HCT116 (cell line): ENCODE measurements around the gene GIPC3.

ENCODE experiments used
- CEBPB ChIP-seq: IDR thresholded peaks from 2 replicates; pipeline ENCODE4 v1.6.1; 2012; ENCODE audit warnings: low read depth
- CTCF ChIP-seq, 3 experiments: fragments of 200-600 bp in 1 of 3; sonication (generic) in 1 of 3; IDR thresholded peaks in 2 of 3; conservative IDR thresholded peaks in 1 of 3; 2 replicates each; pipeline ENCODE4 v1.5.1; 2012 to 2017; ENCODE audit warnings: low read depth in 2 of 3, low read length in 2 of 3, antibody characterized with exemption in 1 of 3, borderline replicate concordance in 1 of 3, control low read depth in 1 of 3, mild to moderate bottlenecking in 1 of 3, mixed read lengths in 1 of 3, mixed run types in 1 of 3, moderate library complexity in 1 of 3; ENCODE audit not compliant: insufficient read depth in 1 of 3
- ELF1 ChIP-seq: IDR thresholded peaks from 2 replicates; pipeline ENCODE4 v1.6.1; 2012; ENCODE audit warnings: low read depth, borderline replicate concordance
- EZH2 ChIP-seq: fragments of 200-600 bp; sonication (generic); IDR thresholded peaks from 2 replicates; pipeline ENCODE4 v1.6.1; 2017; ENCODE audit warnings: antibody characterized with exemption, mixed run types
- EZH2phosphoT487 ChIP-seq: fragments of 200-600 bp; IDR thresholded peaks from 2 replicates; pipeline ENCODE4 v1.6.1; 2018; ENCODE audit warnings: antibody characterized with exemption, borderline replicate concordance
- FOSL1 ChIP-seq: IDR thresholded peaks from 2 replicates; pipeline ENCODE4 v1.6.1; 2012; ENCODE audit warnings: low read depth
- MAX ChIP-seq: IDR thresholded peaks from 2 replicates; pipeline ENCODE4 v1.6.1; 2012
- POLR2A ChIP-seq: IDR thresholded peaks from 2 replicates; pipeline ENCODE4 v1.7.0; 2011; ENCODE audit warnings: borderline replicate concordance; ENCODE audit not compliant: insufficient read depth, insufficient read length; ENCODE audit errors: extremely low read depth
- POLR2AphosphoS5 ChIP-seq: IDR thresholded peaks from 2 replicates; pipeline ENCODE4 v1.6.1; 2011; ENCODE audit warnings: mild to moderate bottlenecking, low read depth, low read length, moderate library complexity
- SIN3A ChIP-seq: IDR thresholded peaks from 2 replicates; pipeline ENCODE4 v1.6.1; 2012; ENCODE audit warnings: low read depth
- YY1 ChIP-seq: IDR thresholded peaks from 2 replicates; pipeline ENCODE4 v1.6.1; 2011; ENCODE audit warnings: low read length, low read depth, moderate library complexity, mild to moderate bottlenecking; ENCODE audit not compliant: insufficient replicate concordance; ENCODE audit errors: extremely low read depth
- ZFX ChIP-seq: fragments of 450-650 bp; IDR thresholded peaks from 2 replicates; pipeline ENCODE4 v1.6.1; 2017
- TF ChIP-seq, protein P1 (sequence below): IDR thresholded peaks from 2 replicates; pipeline ENCODE4 v1.6.1; 2011; ENCODE audit warnings: mild to moderate bottlenecking, low read length, moderate library complexity; ENCODE audit not compliant: insufficient replicate concordance; ENCODE audit errors: extremely low read depth

- peak in 1 of 3 experiments; percentile 5; a peak in 1 of 6 replicates for TF ChIP-seq CTCF (IDR thresholded peaks at IDR 0.05 in 2 of 3, conservative IDR thresholded peaks at IDR 0.05 in 1 of 3; ENCODE audit: borderline replicate concordance in 1 of 3, insufficient read depth in 1 of 3, low read depth in 2 of 3, low read length in 2 of 3)
- no peak for TF ChIP-seq YY1
- TF ChIP-seq ELF1 = no peak
- no peak for TF ChIP-seq FOSL1
- TF ChIP-seq ZFX = no peak
- no peak for TF ChIP-seq POLR2AphosphoS5
- TF ChIP-seq, protein P1, sequence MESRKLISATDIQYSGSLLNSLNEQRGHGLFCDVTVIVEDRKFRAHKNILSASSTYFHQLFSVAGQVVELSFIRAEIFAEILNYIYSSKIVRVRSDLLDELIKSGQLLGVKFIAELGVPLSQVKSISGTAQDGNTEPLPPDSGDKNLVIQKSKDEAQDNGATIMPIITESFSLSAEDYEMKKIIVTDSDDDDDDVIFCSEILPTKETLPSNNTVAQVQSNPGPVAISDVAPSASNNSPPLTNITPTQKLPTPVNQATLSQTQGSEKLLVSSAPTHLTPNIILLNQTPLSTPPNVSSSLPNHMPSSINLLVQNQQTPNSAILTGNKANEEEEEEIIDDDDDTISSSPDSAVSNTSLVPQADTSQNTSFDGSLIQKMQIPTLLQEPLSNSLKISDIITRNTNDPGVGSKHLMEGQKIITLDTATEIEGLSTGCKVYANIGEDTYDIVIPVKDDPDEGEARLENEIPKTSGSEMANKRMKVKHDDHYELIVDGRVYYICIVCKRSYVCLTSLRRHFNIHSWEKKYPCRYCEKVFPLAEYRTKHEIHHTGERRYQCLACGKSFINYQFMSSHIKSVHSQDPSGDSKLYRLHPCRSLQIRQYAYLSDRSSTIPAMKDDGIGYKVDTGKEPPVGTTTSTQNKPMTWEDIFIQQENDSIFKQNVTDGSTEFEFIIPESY = no peak
- no peak for TF ChIP-seq SIN3A
- TF ChIP-seq POLR2A = no peak
- no peak for TF ChIP-seq CEBPB
- no peak for TF ChIP-seq EZH2phosphoT487
- TF ChIP-seq MAX = no peak
- TF ChIP-seq EZH2 = no peak
These were observed 33.7 kb downstream of the GIPC3 start for GRCh38 chr19:3618811-3619630.
